Mesothelial cell of epicardium (in vitro differentiated cells): ENCODE data around the gene DNAH17. TPM values are rescaled to one million over a fixed set of nuclear protein-coding genes. Genes with fewer than 3 reads are reported as not detected.

Experiments used
- DNase-seq, 2 experiments: peaks; one replicate each; pipeline ENCODE4 v3.0.0; 2021; ENCODE audit warnings: low spot score in 2 of 2; ENCODE audit not compliant: unreplicated experiment in 2 of 2
- H3K27ac Mint-ChIP-seq: 2 replicates; pipeline ENCODE4 v1.8.0; 2021; ENCODE audit warnings: mixed read lengths
- H3K27me3 Mint-ChIP-seq: 2 replicates; pipeline ENCODE4 v1.8.0; 2021; ENCODE audit warnings: low read depth, mixed read lengths
- H3K36me3 Mint-ChIP-seq: 2 replicates; pipeline ENCODE4 v1.8.0; 2021; ENCODE audit warnings: mixed read lengths
- H3K4me1 Mint-ChIP-seq: 2 replicates; pipeline ENCODE4 v1.8.0; 2021; ENCODE audit warnings: mixed read lengths
- H3K4me3 Mint-ChIP-seq: 2 replicates; pipeline ENCODE4 v1.8.0; 2021; ENCODE audit warnings: mild to moderate bottlenecking, moderate library complexity, mixed read lengths
- H3K9me3 Mint-ChIP-seq: 2 replicates; pipeline ENCODE4 v1.8.0; 2021; ENCODE audit warnings: mixed read lengths
- CTCF ChIP-seq: fragments of 200-600 bp; sonication (generic); IDR thresholded peaks from one replicate; pipeline ENCODE4 v1.5.0; 2021; ENCODE audit warnings: antibody characterized with exemption; ENCODE audit not compliant: unreplicated experiment
- total RNA-seq: library from RNA; stranded (reverse); gene quantifications from 3 replicates; pipeline ENCODE4 v1.2.1, GENCODE V29; 2021

DNAH17 gene
- total RNA-seq, 1 donor from 2014 or later, result 0.87 TPM

- no peaks in the 10 kb centered on the region for H3K27me3 Mint-ChIP-seq
Measured at GRCh38 chr17:78418326-78419026, 158.7 kb downstream of the DNAH17 start.

GRCh38 chr17:78417531-78417909 is 159.7 kb downstream of the DNAH17 start:
- DNase-seq, result no peak
- Mint-ChIP-seq H3K4me1 (peaks cover 20% of the 10 kb centered on the region), H3K4me3 (no peak overlapping the region), H3K27ac (peak overlapping the region; percentile 94), H3K27me3 (no peaks in the 10 kb centered on the region), H3K9me3 (no peaks in the 10 kb centered on the region), H3K36me3 (peaks cover 19% of the 10 kb centered on the region)
- no peak for TF ChIP-seq CTCF

More at GRCh38 chr17:78418326-78419026, 158.7 kb downstream of the DNAH17 start:
- peaks cover 19% of the 10 kb centered on the region for H3K36me3 Mint-ChIP-seq
- no peaks in the 10 kb centered on the region for H3K9me3 Mint-ChIP-seq
- no peak for DNase-seq
- H3K27ac Mint-ChIP-seq, result no peak overlapping the region
- no peak for TF ChIP-seq CTCF
- H3K4me3 Mint-ChIP-seq, result no peak overlapping the region
- peaks cover 20% of the 10 kb centered on the region for H3K4me1 Mint-ChIP-seq

- Mint-ChIP-seq H3K4me1 (peaks cover 17% of the 10 kb centered on the region), H3K27me3 (no peaks in the 10 kb centered on the region), H3K27ac (peak overlapping the region; percentile 94), H3K4me3 (no peak overlapping the region), H3K36me3 (peaks cover 16% of the 10 kb centered on the region), H3K9me3 (no peaks in the 10 kb centered on the region)
- no peak for DNase-seq
- no peak for TF ChIP-seq CTCF
Measured at GRCh38 chr17:78416791-78417530, 160.2 kb downstream of the DNAH17 start.

- Mint-ChIP-seq H3K9me3 (no peaks in the 10 kb centered on the region), H3K36me3 (peaks cover 13% of the 10 kb centered on the region), H3K4me1 (peaks cover 17% of the 10 kb centered on the region), H3K27ac (peak overlapping the region; percentile 94), H3K4me3 (no peak overlapping the region), H3K27me3 (no peaks in the 10 kb centered on the region)
- no peak for TF ChIP-seq CTCF
- DNase-seq, result no peak
Measured at GRCh38 chr17:78415821-78416711, 161.1 kb downstream of the DNAH17 start.
